Activated CD4-positive, alpha-beta T cell treated with anti-CD3 and anti-CD28 coated beads, Interleukin-2, amount 10 ng/mL, durations not matched to agents 24 days and 14 days (primary cell): Measurements from ENCODE around the gene IL31. TPM values are rescaled to one million over a fixed set of nuclear protein-coding genes. Genes with fewer than 3 reads are reported as not detected.
"Not testable (repeated sequence)": the region's sequence is repeated elsewhere in the genome, so short reads cannot be mapped to it uniquely, and the experiment has no call there.

Experiments used
- DNase-seq: peaks from one replicate; pipeline ENCODE4 v3.0.0; 2022
- H3K27ac Mint-ChIP-seq: one replicate; pipeline ENCODE4 v1.8.0; 2022; ENCODE audit warnings: mild to moderate bottlenecking, mixed read lengths
- H3K27me3 Mint-ChIP-seq: one replicate; pipeline ENCODE4 v1.8.0; 2022; ENCODE audit warnings: mixed read lengths
- H3K36me3 Mint-ChIP-seq: one replicate; pipeline ENCODE4 v1.8.0; 2022; ENCODE audit warnings: low read depth, mild to moderate bottlenecking, mixed read lengths
- H3K4me1 Mint-ChIP-seq: one replicate; pipeline ENCODE4 v1.8.0; 2021; ENCODE audit warnings: mixed read lengths
- H3K4me3 Mint-ChIP-seq: one replicate; pipeline ENCODE4 v1.8.0; 2022; ENCODE audit warnings: mild to moderate bottlenecking, moderate library complexity, mixed read lengths
- H3K9me3 Mint-ChIP-seq: one replicate; pipeline ENCODE4 v1.8.0; 2021; ENCODE audit warnings: mixed read lengths
- intact Hi-C: fragments of 100-400 bp; cut with micrococcal nuclease; formaldehyde crosslinking; loops from one replicate; pipeline ENCODE4 v1.15.1; 2023
- total RNA-seq: library from RNA; stranded (reverse); gene quantifications from 2 replicates; pipeline ENCODE4 v1.2.3, GENCODE V29; 2022

The IL31 gene
- total RNA-seq, 1 donor from 2014 or later: 2.5 TPM

- no peak for DNase-seq
- H3K27me3 Mint-ChIP-seq: peaks cover 25% of the 10 kb centered on the region
- intact Hi-C loops: loop anchor here (2.0 kb wide), 1 partner anchor 17 kb away; no protein-coding TSS in a partner anchor
- H3K4me3 Mint-ChIP-seq: peak overlapping the region; percentile 51
- peaks cover 10% of the 10 kb centered on the region for H3K4me1 Mint-ChIP-seq
- H3K9me3 Mint-ChIP-seq: no peaks in the 10 kb centered on the region
- no peak overlapping the region for H3K27ac Mint-ChIP-seq
- H3K36me3 Mint-ChIP-seq: no peaks in the 10 kb centered on the region
Measured at GRCh38 chr12:122183588-122183940, 9.5 kb upstream of the IL31 start.

- intact Hi-C loops: loop anchor here (2.0 kb wide), 1 partner anchor 16 kb away; no protein-coding TSS in a partner anchor
- no peak within 1 kb of the TSS for H3K27ac Mint-ChIP-seq
- peaks cover 25% of the 10 kb centered on the region for H3K27me3 Mint-ChIP-seq
- peak; percentile 82 for DNase-seq
- H3K4me3 Mint-ChIP-seq: peak within 1 kb of the TSS; percentile 82
- H3K4me1 Mint-ChIP-seq: peaks cover 10% of the 10 kb centered on the region
- H3K9me3 Mint-ChIP-seq: no peaks in the 10 kb centered on the region
- H3K36me3 Mint-ChIP-seq: no peaks in the 10 kb centered on the region
Measured at GRCh38 chr12:122182887-122183587, 9.0 kb upstream of the IL31 start, which contains the start of gene LRRC43. TSS of gene LRRC43 (plus strand) at chr12:122183123. CDS start at chr12:122183145, 22 bp downstream.

GRCh38 chr12:122176473-122176872, 2.5 kb upstream of the IL31 start:
- H3K9me3 Mint-ChIP-seq, H3K27ac Mint-ChIP-seq, DNase-seq, H3K4me1 Mint-ChIP-seq, H3K27me3 Mint-ChIP-seq, H3K4me3 Mint-ChIP-seq, H3K36me3 Mint-ChIP-seq, intact Hi-C loops: not testable (repeated sequence)

DNA sequence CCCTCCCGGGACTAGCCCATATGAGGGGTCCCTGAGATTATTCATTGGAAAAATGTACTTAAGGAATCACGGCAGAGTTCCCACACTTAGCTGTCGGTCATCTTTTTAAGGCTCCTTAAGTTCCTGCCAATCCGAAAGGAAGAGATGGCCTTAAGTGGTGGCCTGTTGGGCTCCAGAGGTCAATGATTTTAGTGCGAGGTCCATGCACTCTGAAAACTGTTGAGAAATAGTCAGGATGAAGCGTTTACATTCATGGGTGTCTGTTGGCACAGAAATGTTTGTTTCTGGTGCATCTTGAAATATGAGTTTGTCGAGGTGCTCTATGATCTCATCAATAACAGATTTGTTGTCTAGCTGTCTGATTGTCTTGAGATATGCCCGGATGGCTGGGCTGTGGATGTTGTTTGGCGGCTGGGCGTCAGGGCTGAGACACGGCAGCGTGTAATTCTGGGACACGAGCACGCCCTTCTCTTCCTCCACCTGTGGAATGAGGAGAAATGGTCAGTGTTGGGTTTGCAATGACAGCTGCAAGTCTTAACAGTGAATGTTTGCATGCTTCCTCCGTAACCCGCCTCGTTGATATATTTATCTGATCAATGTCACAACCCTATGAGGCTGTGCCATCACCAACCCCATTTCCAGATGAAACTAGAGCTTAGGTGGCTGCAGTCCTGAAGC, 1.6 kb downstream of the IL31 start:
- intact Hi-C loops: no loop called here
- Mint-ChIP-seq H3K36me3 (no peaks in the 10 kb centered on the region), H3K4me3 (no peak overlapping the region), H3K27ac (no peak overlapping the region), H3K4me1 (peaks cover under 1% of the 10 kb centered on the region), H3K9me3 (no peaks in the 10 kb centered on the region), H3K27me3 (peaks cover 5% of the 10 kb centered on the region)
- no peak for DNase-seq

DNA sequence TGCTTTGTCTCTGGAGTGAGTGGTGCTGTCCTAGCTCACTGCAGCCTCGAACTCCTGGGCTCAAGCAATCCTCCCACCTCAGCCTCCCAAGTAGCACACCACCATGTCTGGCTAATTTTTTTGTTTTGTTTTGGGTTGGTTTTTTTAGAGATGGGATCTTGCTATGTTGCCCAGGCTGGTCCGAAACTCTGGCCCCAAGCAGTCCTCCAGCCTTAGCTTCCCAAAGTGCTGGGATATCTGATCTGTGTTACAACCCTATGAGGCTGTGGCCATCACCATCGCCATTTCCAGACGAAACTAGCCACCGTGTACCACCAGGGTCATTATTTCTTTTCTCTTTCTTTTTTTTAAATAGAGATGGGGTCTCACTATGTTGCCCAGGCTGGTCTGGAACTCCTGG, 2.6 kb downstream of the IL31 start:
- H3K27ac Mint-ChIP-seq: no peak overlapping the region
- H3K27me3 Mint-ChIP-seq: peaks cover 7% of the 10 kb centered on the region
- no peak for DNase-seq
- H3K9me3 Mint-ChIP-seq: no peaks in the 10 kb centered on the region
- H3K4me3 Mint-ChIP-seq: no peak overlapping the region
- peaks cover 9% of the 10 kb centered on the region for H3K4me1 Mint-ChIP-seq
- no peaks in the 10 kb centered on the region for H3K36me3 Mint-ChIP-seq
- intact Hi-C loops: no loop called here

GRCh38 chr12:122168492-122168891, 5.5 kb downstream of the IL31 start:
- intact Hi-C loops: no loop called here
- Mint-ChIP-seq H3K4me1 (peaks cover 9% of the 10 kb centered on the region), H3K36me3 (no peaks in the 10 kb centered on the region), H3K9me3 (no peaks in the 10 kb centered on the region), H3K27me3 (peaks cover 7% of the 10 kb centered on the region), H3K27ac (no peak overlapping the region), H3K4me3 (no peak overlapping the region)
- DNase-seq: no peak

GRCh38 chr12:122167356-122167925, 6.6 kb downstream of the IL31 start:
- H3K27me3 Mint-ChIP-seq: peaks cover 7% of the 10 kb centered on the region
- peak overlapping the region; percentile 34 for H3K27ac Mint-ChIP-seq
- H3K4me1 Mint-ChIP-seq: peaks cover 11% of the 10 kb centered on the region
- intact Hi-C loops: loop anchor here (2.0 kb wide), 1 partner anchor 15 kb away; the partner anchor contains the start of gene LRRC43
- H3K9me3 Mint-ChIP-seq: no peaks in the 10 kb centered on the region
- DNase-seq: no peak
- no peaks in the 10 kb centered on the region for H3K36me3 Mint-ChIP-seq
- no peak overlapping the region for H3K4me3 Mint-ChIP-seq

GRCh38 chr12:122166422-122167349, 7.3 kb downstream of the IL31 start:
- Mint-ChIP-seq H3K4me3 (no peak overlapping the region), H3K9me3 (no peaks in the 10 kb centered on the region)

DNA sequence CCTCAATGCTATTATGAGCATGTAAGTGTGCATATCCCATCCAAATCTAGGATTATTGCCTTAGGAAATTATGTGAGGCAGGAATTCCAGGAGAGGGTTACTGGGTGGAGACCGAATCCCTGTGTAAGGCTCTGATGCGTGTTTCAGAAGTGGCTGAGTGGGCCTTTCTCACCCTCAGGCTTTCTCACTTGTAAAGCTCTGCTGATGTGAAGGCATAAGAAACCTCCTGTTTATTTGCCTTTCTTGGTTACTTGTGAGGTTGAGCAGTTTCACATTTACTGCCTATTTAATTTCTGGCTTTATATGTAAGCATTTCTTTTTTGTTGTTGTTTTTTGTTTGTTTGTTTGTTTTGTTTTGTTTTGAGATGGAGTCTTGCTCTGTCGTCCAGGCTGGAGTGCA, 11.0 kb downstream of the IL31 start:
- intact Hi-C loops: no loop called here
- Mint-ChIP-seq H3K27me3 (peaks cover 5% of the 10 kb centered on the region), H3K4me3 (no peak overlapping the region)

More at GRCh38 chr12:122166422-122167349, 7.3 kb downstream of the IL31 start:
- no peaks in the 10 kb centered on the region for H3K36me3 Mint-ChIP-seq
- DNase-seq: peak; percentile 75
- peaks cover 15% of the 10 kb centered on the region for H3K4me1 Mint-ChIP-seq
- peaks cover 5% of the 10 kb centered on the region for H3K27me3 Mint-ChIP-seq
- peak overlapping the region; percentile 34 for H3K27ac Mint-ChIP-seq
- intact Hi-C loops: loop anchor here (2.0 kb wide), 1 partner anchor 16 kb away; the partner anchor contains the start of gene LRRC43

GRCh38 chr12:122161682-122162081, 12.3 kb downstream of the IL31 start:
- no peak overlapping the region for H3K4me3 Mint-ChIP-seq
- peaks cover 2% of the 10 kb centered on the region for H3K27me3 Mint-ChIP-seq
- no peak for DNase-seq
- H3K4me1 Mint-ChIP-seq: peaks cover 7% of the 10 kb centered on the region
- intact Hi-C loops: no loop called here
- H3K27ac Mint-ChIP-seq: no peak overlapping the region
- no peaks in the 10 kb centered on the region for H3K9me3 Mint-ChIP-seq
- no peaks in the 10 kb centered on the region for H3K36me3 Mint-ChIP-seq

More for the DNA sequence above, 11.0 kb downstream of the IL31 start:
- Mint-ChIP-seq H3K4me1 (peaks cover 15% of the 10 kb centered on the region), H3K9me3 (no peaks in the 10 kb centered on the region), H3K27ac (no peak overlapping the region), H3K36me3 (no peaks in the 10 kb centered on the region)
- no peak for DNase-seq

- H3K9me3 Mint-ChIP-seq: no peaks in the 10 kb centered on the region
- no peak overlapping the region for H3K4me3 Mint-ChIP-seq
- DNase-seq: no peak
- H3K36me3 Mint-ChIP-seq: no peaks in the 10 kb centered on the region
- no peak overlapping the region for H3K27ac Mint-ChIP-seq
- H3K4me1 Mint-ChIP-seq: peaks cover 6% of the 10 kb centered on the region
- peaks cover 2% of the 10 kb centered on the region for H3K27me3 Mint-ChIP-seq
- intact Hi-C loops: loop anchor here (1.0 kb wide), 1 partner anchor 31 kb away; no protein-coding TSS in a partner anchor
Measured at GRCh38 chr12:122160761-122161160, 13.3 kb downstream of the IL31 start.

GRCh38 chr12:122159882-122160281, 14.1 kb downstream of the IL31 start:
- H3K9me3 Mint-ChIP-seq: no peaks in the 10 kb centered on the region

GRCh38 chr12:122158700-122159285, 15.2 kb downstream of the IL31 start:
- no peak for DNase-seq
- H3K4me1 Mint-ChIP-seq: peaks cover 6% of the 10 kb centered on the region
- H3K27me3 Mint-ChIP-seq: peaks cover 2% of the 10 kb centered on the region
- no peak overlapping the region for H3K4me3 Mint-ChIP-seq
- intact Hi-C loops: no loop called here
- no peak overlapping the region for H3K27ac Mint-ChIP-seq
- no peaks in the 10 kb centered on the region for H3K36me3 Mint-ChIP-seq
- H3K9me3 Mint-ChIP-seq: no peaks in the 10 kb centered on the region

More at GRCh38 chr12:122159882-122160281, 14.1 kb downstream of the IL31 start:
- Mint-ChIP-seq H3K4me1 (peaks cover 6% of the 10 kb centered on the region), H3K36me3 (no peaks in the 10 kb centered on the region), H3K27ac (no peak overlapping the region), H3K4me3 (no peak overlapping the region), H3K27me3 (peaks cover 2% of the 10 kb centered on the region)
- intact Hi-C loops: loop anchor here (1.0 kb wide), 1 partner anchor 31 kb away; no protein-coding TSS in a partner anchor
- no peak for DNase-seq
